Nephron progenitor cell (in vitro differentiated cells): ENCODE data around the gene APBB1.
A peak's percentile ranks its signal among the peaks of the same experiment; 100 is the strongest.

Experiments used
- DNase-seq: peaks from one replicate; pipeline ENCODE4 v3.0.0; 2021
- H3K27ac Mint-ChIP-seq: 2 replicates; pipeline ENCODE4 v1.8.0; 2021; ENCODE audit warnings: mild to moderate bottlenecking, moderate library complexity, mixed read lengths
- H3K27me3 Mint-ChIP-seq: 2 replicates; pipeline ENCODE4 v1.8.0; 2021; ENCODE audit warnings: mild to moderate bottlenecking, low read depth, mixed read lengths; ENCODE audit not compliant: poor library complexity
- H3K36me3 Mint-ChIP-seq: 2 replicates; pipeline ENCODE4 v1.8.0; 2021; ENCODE audit warnings: low read depth, mixed read lengths
- H3K4me1 Mint-ChIP-seq: 2 replicates; pipeline ENCODE4 v1.8.0; 2021; ENCODE audit warnings: mixed read lengths
- H3K4me3 Mint-ChIP-seq: 2 replicates; pipeline ENCODE4 v1.8.0; 2021; ENCODE audit warnings: mild to moderate bottlenecking, moderate library complexity, mixed read lengths
- H3K9me3 Mint-ChIP-seq: 2 replicates; pipeline ENCODE4 v1.8.0; 2021; ENCODE audit warnings: mild to moderate bottlenecking, moderate library complexity, mixed read lengths
- CTCF ChIP-seq: fragments of 200-600 bp; sonication (generic); IDR thresholded peaks from 2 replicates; pipeline ENCODE4 v1.5.0; 2021; ENCODE audit warnings: antibody characterized with exemption

APBB1 gene

GRCh38 chr11:6427516-6427915 is 8.6 kb upstream of the APBB1 start:
- Mint-ChIP-seq H3K27me3 (peaks cover 50% of the 10 kb centered on the region), H3K4me3 (no peak overlapping the region), H3K27ac (no peak overlapping the region), H3K4me1 (no peaks in the 10 kb centered on the region), H3K36me3 (no peaks in the 10 kb centered on the region), H3K9me3 (no peaks in the 10 kb centered on the region)
- DNase-seq = no peak
- TF ChIP-seq CTCF = no peak

- Mint-ChIP-seq H3K4me3 (no peak overlapping the region), H3K27ac (no peak overlapping the region), H3K9me3 (no peaks in the 10 kb centered on the region), H3K36me3 (no peaks in the 10 kb centered on the region), H3K27me3 (peaks cover 54% of the 10 kb centered on the region), H3K4me1 (peaks cover 10% of the 10 kb centered on the region)
- TF ChIP-seq CTCF = no peak
- no peak for DNase-seq
Observed at GRCh38 chr11:6420677-6421076, 1.8 kb upstream of the APBB1 start.

- Mint-ChIP-seq H3K4me3 (no peak overlapping the region), H3K9me3 (no peaks in the 10 kb centered on the region), H3K36me3 (no peaks in the 10 kb centered on the region), H3K27ac (no peak overlapping the region), H3K4me1 (peaks cover 10% of the 10 kb centered on the region), H3K27me3 (peaks cover 34% of the 10 kb centered on the region)
- DNase-seq = peak; percentile 56
- TF ChIP-seq CTCF = no peak
Observed at GRCh38 chr11:6418557-6419008, 311 bp downstream of the APBB1 start.

- Mint-ChIP-seq H3K27ac (no peak overlapping the region), H3K27me3 (peaks cover 28% of the 10 kb centered on the region), H3K9me3 (no peaks in the 10 kb centered on the region), H3K4me3 (no peak overlapping the region), H3K36me3 (no peaks in the 10 kb centered on the region), H3K4me1 (peaks cover 10% of the 10 kb centered on the region)
- no peak for DNase-seq
- no peak for TF ChIP-seq CTCF
Observed at GRCh38 chr11:6417907-6418556, 862 bp downstream of the APBB1 start.

- H3K4me1 Mint-ChIP-seq = peaks cover 10% of the 10 kb centered on the region
- no peak for TF ChIP-seq CTCF
- H3K4me3 Mint-ChIP-seq = no peak overlapping the region
- no peak overlapping the region for H3K27ac Mint-ChIP-seq
- H3K36me3 Mint-ChIP-seq = no peaks in the 10 kb centered on the region
- H3K9me3 Mint-ChIP-seq = no peaks in the 10 kb centered on the region
- H3K27me3 Mint-ChIP-seq = peaks cover 10% of the 10 kb centered on the region
- no peak for DNase-seq
Observed at GRCh38 chr11:6415797-6416196, 3.1 kb downstream of the APBB1 start.

- DNase-seq = no peak
Observed at GRCh38 chr11:6414874-6415328, 4.0 kb downstream of the APBB1 start.

More at GRCh38 chr11:6414874-6415328, 4.0 kb downstream of the APBB1 start:
- Mint-ChIP-seq H3K4me3 (no peak overlapping the region), H3K36me3 (peaks cover 4% of the 10 kb centered on the region), H3K27ac (no peak overlapping the region), H3K4me1 (peaks cover 5% of the 10 kb centered on the region), H3K9me3 (no peaks in the 10 kb centered on the region), H3K27me3 (peaks cover 4% of the 10 kb centered on the region)
- no peak for TF ChIP-seq CTCF
